ENCODE results near the gene CCSER2.

DNA sequence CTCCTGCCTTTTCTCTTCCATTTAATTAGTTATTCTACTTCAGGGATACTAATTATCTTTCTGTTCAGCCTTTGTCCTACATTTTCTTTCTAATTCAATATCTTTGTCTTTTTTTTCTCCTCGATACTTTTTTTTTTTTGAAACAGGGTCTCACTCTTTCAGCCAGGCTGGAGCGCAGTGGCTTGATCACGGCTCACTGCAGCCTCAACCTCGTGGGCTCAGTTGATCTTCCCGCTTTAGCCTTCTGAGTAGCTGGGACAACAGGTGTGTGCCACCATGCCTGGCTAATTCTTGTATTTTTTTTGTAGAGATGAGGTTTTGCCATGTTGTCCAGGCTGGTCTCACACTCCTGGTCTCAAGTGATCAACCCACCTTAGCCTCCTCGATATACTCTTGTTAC is 38.9 kb downstream of the CCSER2 start:
- no peak for TF ChIP-seq EZH2 (IDR thresholded peaks at IDR 0.05; ENCODE audit: insufficient read depth, poor library complexity, severe bottlenecking)
- no peak for TF ChIP-seq EZH2phosphoT487 (IDR thresholded peaks at IDR 0.05; ENCODE audit: insufficient read depth, low read depth)
